ENCODE data around the gene ST8SIA2. TPM values are rescaled to one million over a fixed set of nuclear protein-coding genes. Genes with fewer than 3 reads are reported as not detected.

ST8SIA2 gene
- total and polyA plus RNA-seq, 10 of the 15 experiments (the other 5 are each of a cell fraction or from before 2014, with no cell fraction given), result not detected

Small RNA genes lying within 50 kb of the gene (small RNA-seq; reads per million reads assigned to genes)
- gene RF01233, result not detected
